ENCODE measurements around the gene HBP1.

DNA sequence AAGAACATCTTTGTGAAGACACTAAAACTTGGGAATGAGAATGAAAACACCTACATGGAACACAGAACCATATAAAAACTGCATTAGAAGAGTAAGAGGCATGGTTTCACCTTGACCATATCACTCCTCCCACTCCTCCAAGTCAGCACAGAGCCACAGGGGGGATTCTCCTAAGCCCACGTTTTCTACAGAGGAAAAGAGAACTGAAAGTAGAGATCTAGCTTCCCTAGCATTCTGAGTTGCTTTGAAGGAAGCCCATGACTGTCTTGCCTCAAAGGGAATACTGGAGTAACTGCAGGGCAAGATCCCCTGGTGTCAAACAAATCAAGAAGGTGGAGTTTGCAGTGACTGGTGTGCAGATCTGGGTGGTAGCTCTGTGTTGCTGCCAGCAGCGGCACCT, 43.9 kb downstream of the HBP1 start:
- TF ChIP-seq, protein P1, sequence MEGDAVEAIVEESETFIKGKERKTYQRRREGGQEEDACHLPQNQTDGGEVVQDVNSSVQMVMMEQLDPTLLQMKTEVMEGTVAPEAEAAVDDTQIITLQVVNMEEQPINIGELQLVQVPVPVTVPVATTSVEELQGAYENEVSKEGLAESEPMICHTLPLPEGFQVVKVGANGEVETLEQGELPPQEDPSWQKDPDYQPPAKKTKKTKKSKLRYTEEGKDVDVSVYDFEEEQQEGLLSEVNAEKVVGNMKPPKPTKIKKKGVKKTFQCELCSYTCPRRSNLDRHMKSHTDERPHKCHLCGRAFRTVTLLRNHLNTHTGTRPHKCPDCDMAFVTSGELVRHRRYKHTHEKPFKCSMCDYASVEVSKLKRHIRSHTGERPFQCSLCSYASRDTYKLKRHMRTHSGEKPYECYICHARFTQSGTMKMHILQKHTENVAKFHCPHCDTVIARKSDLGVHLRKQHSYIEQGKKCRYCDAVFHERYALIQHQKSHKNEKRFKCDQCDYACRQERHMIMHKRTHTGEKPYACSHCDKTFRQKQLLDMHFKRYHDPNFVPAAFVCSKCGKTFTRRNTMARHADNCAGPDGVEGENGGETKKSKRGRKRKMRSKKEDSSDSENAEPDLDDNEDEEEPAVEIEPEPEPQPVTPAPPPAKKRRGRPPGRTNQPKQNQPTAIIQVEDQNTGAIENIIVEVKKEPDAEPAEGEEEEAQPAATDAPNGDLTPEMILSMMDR (conservative IDR thresholded peaks at IDR 0.05; ENCODE audit: low read depth, low read length): no peak
- TF ChIP-seq, protein P2, sequence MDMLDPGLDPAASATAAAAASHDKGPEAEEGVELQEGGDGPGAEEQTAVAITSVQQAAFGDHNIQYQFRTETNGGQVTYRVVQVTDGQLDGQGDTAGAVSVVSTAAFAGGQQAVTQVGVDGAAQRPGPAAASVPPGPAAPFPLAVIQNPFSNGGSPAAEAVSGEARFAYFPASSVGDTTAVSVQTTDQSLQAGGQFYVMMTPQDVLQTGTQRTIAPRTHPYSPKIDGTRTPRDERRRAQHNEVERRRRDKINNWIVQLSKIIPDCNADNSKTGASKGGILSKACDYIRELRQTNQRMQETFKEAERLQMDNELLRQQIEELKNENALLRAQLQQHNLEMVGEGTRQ (IDR thresholded peaks at IDR 0.05; ENCODE audit: low read depth, low read length): no peak
- TF ChIP-seq POLR2A (IDR thresholded peaks at IDR 0.05; ENCODE audit: low read depth, low read length): no peak

Measured in IMR-90 (cell line).